Posterior vena cava (tissue), 2 donors: ENCODE data around the gene UBAP2L. TPM values are rescaled to one million over a fixed set of nuclear protein-coding genes. Genes with fewer than 3 reads are reported as not detected.
A peak's percentile ranks its signal among the peaks of the same experiment; 100 is the strongest.

ENCODE experiments used
- DNase-seq: peaks from one replicate; pipeline ENCODE4 v3.0.0-alpha.2; 2020; ENCODE audit warnings: low spot score
- intact Hi-C, 2 donors: fragments of 100-400 bp; cut with DNase I; formaldehyde crosslinking; loops; one replicate each; pipeline versions ENCODE4 v1.14.1 to v1.14.2; 2022 to 2023
- long read RNA-seq, 2 donors: library from polyadenylated mRNA; unstranded; transcript quantifications; one replicate each; pipeline ENCODE4 v2.0.0, GENCODE V29; 2020 to 2021
- total RNA-seq, 2 donors: library from RNA; stranded (reverse); fragmentation: NEBNext Ultra II Directional; extraction: Animal tissue kit (Norgen Biotek cat#: 25700); gene quantifications; one replicate each; pipeline ENCODE4 v1.2.1, GENCODE V29; 2021
- donor health status: DM: yes; HTN: yes; CAD: no.
- donor health status: DM: yes; HTN: yes; CAD: no.

UBAP2L gene, protein sequence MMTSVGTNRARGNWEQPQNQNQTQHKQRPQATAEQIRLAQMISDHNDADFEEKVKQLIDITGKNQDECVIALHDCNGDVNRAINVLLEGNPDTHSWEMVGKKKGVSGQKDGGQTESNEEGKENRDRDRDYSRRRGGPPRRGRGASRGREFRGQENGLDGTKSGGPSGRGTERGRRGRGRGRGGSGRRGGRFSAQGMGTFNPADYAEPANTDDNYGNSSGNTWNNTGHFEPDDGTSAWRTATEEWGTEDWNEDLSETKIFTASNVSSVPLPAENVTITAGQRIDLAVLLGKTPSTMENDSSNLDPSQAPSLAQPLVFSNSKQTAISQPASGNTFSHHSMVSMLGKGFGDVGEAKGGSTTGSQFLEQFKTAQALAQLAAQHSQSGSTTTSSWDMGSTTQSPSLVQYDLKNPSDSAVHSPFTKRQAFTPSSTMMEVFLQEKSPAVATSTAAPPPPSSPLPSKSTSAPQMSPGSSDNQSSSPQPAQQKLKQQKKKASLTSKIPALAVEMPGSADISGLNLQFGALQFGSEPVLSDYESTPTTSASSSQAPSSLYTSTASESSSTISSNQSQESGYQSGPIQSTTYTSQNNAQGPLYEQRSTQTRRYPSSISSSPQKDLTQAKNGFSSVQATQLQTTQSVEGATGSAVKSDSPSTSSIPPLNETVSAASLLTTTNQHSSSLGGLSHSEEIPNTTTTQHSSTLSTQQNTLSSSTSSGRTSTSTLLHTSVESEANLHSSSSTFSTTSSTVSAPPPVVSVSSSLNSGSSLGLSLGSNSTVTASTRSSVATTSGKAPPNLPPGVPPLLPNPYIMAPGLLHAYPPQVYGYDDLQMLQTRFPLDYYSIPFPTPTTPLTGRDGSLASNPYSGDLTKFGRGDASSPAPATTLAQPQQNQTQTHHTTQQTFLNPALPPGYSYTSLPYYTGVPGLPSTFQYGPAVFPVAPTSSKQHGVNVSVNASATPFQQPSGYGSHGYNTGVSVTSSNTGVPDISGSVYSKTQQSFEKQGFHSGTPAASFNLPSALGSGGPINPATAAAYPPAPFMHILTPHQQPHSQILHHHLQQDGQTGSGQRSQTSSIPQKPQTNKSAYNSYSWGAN
- 100 to 1,000 TPM in 1 of 2 donors, 10 to 100 TPM in 1; 94.2 to 104 TPM for total RNA-seq
- long read RNA-seq, donor 1, partial matches to known transcripts: 4 of 12 reads
- long read RNA-seq, donor 1, other reads (novel, unspliced or antisense): 8 of 12 reads
- long read RNA-seq, donor 2, partial matches to known transcripts: 10 of 17 reads
- long read RNA-seq, donor 2, other reads (novel, unspliced or antisense): 7 of 17 reads

GRCh38 chr1:154220071-154220969, at the start of gene UBAP2L:
UBAP2L (plus strand) TSS chr1:154220955; CDS start chr1:154225124, 4,169 bp downstream.
- intact Hi-C loops: no loop called here

GRCh38 chr1:154171223-154171583, 49.6 kb upstream of the UBAP2L start:
- no peak for DNase-seq
- intact Hi-C loops: loop anchor here in 1 of 2 donors (10.0 kb wide), 1 partner anchor 176 kb away; the partner anchor contains the start of gene RPS27

More at GRCh38 chr1:154220071-154220969, at the start of gene UBAP2L:
- peak; percentile 100 for DNase-seq

DNA sequence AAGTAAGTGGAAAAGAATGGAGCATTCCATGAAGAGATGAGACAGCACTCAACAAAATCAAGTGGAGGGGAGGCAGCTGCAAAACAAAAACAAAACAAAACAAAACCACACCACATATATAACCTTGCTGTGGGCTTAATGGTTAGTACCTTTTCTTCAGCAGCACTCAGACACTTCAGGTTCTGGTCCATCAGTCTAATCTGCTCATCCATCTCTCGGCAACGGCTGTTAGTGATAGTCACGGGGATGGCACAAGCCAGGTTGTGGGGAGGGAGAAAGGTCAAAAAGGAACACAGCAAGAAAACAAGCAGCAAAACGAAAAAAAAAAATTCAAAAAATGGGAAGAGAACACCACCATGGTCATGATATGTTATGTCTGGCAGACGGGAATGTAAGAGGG, 48.9 kb upstream of the UBAP2L start:
- intact Hi-C loops: loop anchor here in 1 of 2 donors (10.0 kb wide), 1 partner anchor 177 kb away; the partner anchor contains the start of gene RPS27
- DNase-seq: no peak

GRCh38 chr1:154174654-154175053, 46.1 kb upstream of the UBAP2L start:
- no peak for DNase-seq
- intact Hi-C loops: loop anchor here in 1 of 2 donors (10.0 kb wide), 1 partner anchor 180 kb away; the partner anchor contains the start of gene RPS27

- intact Hi-C loops: loop anchor here in 1 of 2 donors (10.0 kb wide), 1 partner anchor 182 kb away; the partner anchor contains the start of gene RPS27
- DNase-seq: no peak
These were observed 44.4 kb upstream of the UBAP2L start for GRCh38 chr1:154176337-154176736.

DNA sequence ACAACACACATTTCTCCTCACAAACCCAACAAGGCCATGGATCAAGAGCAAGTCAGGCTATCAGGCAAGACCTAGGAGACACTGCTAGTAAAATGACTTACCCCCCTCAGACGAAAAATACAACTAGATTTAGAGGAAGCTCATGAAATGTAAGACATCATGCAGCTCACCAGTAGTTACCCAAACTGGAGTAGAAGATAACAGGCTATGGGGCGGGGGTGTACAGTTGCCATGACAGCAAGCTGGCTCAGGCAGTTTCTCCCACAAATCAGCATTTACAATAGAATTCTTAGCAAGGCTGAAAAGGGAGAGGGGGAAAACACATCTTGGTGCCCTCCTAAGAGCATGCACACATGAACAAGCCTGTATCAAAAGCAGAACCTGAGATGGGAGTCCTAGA, 42.7 kb upstream of the UBAP2L start:
- intact Hi-C loops: loop anchor here in 1 of 2 donors (10.0 kb wide), 1 partner anchor 183 kb away; the partner anchor contains the start of gene RPS27
- DNase-seq: no peak

DNA sequence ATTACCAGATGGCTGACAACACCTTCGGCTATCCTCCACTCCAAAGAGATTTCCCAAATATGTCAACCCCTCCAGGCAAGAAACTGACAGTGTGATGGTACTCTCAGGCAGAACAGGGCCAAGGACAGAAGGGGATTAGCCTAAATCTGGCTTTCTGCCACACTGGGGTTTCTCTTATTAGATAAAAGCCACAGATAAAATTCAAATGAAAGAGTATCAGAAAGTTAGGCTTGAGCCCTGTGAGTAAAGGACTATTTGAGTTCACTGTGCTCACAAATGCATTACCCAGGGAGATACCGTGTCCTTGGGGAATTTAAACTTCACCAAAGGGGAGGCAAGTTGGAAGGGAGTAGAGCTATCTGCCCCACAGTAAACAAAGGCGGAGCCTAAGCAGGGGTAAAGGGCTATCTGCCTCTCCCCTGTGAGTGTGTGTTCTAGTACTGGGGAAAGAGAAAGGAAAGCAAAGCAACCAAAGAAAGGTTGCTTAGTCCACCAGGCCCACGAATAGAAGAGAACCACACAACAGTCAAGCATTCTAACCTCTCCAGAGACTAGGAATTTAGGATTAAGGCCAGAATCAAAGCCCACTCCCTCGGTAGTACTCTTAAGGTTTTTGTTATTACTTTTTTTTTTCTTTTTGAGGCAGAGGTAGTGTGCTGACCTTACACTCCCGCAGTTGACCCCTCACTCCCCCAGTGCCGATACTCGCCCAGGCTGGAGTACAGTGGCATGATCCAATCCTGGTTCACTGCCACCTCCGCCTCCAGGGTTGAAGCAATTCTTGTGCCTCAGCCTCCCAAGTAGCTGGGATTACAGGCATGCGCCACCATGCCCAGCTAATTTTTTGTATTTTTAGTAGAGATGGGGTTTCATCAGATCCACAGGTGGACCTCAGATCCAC, 41.6 kb upstream of the UBAP2L start:
- DNase-seq: no peak
- intact Hi-C loops: loop anchor here in 1 of 2 donors (10.0 kb wide), 1 partner anchor 184 kb away; the partner anchor contains the start of gene RPS27

DNA sequence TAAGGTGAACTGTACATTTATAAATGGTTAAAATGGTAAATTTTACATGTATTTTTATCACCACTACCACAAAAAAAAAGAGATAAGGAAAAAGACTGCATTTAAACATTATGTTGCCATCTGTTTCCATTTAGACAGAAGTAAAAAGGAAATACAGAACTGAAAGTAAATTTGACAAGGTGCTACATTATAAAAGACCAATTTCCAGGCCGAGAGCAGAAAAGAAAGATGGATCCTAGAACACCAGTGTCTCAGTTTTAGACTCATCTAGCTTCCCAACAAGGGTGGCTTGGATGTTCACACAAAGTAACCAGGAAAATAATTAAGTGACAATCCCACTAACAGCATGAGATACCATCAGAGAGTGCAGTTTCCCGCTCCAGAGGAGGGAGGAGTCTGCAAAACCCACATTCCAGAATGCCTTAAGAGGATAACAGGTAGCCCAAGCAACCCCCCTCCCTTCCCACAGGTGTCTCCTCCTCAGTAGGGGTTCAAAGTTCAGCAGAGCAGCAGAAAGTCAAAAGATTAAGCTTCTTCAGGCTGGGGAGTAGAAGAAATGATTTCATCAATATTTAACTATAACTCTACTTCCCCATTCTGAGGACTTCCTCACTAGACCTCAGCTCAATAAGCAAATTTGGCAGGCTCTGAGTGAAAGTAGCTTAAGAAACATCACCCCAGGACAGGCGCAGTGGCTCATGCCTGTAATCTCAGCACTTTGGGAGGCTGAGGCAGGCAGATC, 40.6 kb upstream of the UBAP2L start:
- no peak for DNase-seq
- intact Hi-C loops: loop anchor here in 1 of 2 donors (10.0 kb wide), 1 partner anchor 185 kb away; the partner anchor contains the start of gene RPS27

DNA sequence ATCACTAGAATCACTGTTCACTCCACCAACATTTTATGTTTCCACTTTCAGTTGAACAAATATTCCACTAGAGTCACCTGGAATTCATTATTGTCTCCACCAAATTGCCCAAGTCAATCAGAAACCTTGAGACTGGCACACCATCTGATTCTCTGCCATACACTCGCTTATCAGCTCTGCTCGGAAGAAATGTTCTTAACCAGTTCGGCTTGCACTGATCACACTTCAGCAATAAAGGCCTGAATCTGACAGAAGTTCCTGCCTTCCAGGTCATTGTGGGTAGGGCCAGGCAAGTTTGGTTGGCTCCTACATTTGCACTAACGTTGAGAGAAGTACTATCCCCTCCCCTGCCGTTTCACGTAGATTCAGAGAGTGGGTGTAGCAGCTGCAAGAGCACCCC, 38.8 kb upstream of the UBAP2L start:
- DNase-seq: no peak
- intact Hi-C loops: no loop called here

DNA sequence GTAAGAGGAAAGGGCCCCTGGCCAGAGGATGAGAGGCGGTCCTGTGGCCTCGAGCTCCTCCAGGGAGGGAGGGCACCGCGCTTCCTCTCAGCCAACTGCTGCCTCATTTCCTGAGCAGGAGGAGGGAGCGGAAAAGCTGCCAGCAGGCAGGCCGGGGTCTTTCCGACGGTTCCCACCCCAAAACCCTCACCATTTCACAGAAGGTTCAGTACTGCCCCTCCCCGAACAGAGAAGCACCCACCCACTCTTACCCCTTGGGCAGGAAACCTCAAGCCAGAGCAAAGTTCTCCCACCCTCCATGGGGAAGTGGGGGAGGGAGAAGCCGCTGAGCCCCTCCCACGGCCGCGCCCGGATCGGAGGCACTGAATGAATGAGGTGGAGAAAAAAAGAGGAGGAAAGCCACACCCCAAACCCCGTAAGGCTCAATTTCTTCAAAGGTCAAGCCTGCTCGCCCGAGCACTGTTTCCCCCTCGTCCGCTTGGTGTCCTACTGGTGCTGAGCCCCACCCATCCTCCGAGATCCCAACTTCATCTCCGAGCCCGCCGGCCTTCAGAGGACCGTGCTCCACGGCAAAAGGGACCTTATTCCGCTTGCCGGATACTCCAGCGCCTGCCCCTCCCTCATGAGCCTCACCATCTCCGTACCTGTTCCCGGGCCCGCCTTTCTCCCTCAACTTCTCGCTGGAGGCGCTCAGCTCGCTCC, 38.3 kb upstream of the UBAP2L start:
- intact Hi-C loops: no loop called here
- DNase-seq: peak; percentile 95

DNA sequence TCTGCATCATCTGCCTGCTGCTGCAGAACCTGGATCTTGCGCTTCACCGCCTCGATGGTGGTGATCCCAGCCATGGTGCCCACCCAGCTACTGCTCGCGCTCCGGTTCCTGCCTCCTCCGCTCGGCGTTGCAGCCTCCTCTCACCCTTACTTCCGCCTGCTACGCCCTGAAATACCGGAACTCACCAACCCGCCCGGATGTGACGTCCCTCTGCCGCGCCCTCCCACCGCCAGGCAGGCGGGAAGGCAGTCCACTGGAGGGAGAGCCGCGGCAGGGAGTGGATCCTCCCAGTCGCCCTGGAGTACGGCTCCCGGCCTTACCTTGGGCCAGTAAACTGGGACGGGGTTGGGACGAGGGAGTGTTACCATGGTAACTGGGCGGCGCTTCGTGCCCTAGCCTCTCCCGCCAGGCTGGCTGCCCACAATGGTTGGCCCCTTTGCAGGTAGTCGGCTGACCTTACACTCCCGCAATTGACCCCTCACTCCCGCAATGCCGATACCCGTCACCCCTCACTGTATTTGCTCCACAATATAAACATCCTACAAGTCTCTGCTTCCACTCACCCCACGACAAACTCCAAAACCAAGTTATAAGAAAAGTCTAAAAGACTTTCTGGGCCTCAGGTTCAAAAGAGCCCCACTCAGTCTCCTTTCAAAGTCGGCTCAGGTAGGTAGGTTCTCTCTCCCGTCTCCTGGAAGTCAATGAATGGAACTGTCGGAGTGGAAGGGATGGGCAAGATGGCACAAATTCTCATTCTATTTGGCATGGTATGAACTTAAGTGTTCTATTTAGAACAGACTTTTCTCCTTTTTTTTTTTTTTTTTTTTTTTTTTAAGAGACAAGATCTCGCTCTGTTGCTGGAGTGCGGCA, 37.5 kb upstream of the UBAP2L start:
- peak; percentile 99 for DNase-seq
- intact Hi-C loops: no loop called here

- DNase-seq: no peak
- intact Hi-C loops: no loop called here
These were observed 34.6 kb upstream of the UBAP2L start for GRCh38 chr1:154186177-154186576.

DNA sequence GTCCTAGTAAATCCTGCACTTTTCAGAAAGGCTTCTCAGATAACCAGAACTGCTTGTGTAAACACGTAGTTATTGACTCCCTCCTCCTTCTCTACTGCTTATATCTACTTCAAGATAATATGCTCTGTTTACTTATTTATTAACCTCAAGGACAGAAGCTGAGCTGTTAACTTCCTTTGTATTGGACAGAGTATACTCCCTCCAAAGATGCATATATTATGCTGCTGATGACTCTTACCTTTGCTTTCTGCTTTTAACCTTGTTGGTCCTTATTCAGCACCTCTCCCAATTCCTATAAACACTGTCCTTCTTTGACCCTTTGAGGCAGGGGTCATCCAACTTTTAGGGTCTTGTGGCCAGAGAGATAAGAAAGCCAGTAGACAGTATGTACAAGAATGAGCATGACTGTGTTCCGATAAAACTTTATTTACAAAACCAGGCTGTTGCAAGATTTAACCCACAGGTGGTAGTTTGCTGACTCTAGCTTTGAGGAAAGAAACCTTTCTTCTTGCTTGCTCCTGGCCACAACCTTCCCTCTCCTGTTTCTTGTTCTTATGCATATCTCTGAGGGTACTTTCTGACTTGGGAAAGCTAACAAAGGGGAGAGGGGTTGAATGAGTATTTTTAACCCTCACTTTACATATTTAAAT, 33.8 kb upstream of the UBAP2L start:
- DNase-seq: no peak
- intact Hi-C loops: no loop called here

- intact Hi-C loops: no loop called here
- no peak for DNase-seq
These were observed 30.2 kb upstream of the UBAP2L start for GRCh38 chr1:154190550-154190949.
